ENCODE measurements around the gene SYT17. TPM values are rescaled to one million over a fixed set of nuclear protein-coding genes. Genes with fewer than 3 reads are reported as not detected.
"Not testable (repeated sequence)": the region's sequence is repeated elsewhere in the genome, so short reads cannot be mapped to it uniquely, and the experiment has no call there.

Gene SYT17
- total RNA-seq, 1 experiment from 2014 or later = 11.8 TPM

GRCh38 chr16:19184823-19185509, 16.9 kb downstream of the SYT17 start:
- Histone ChIP-seq H3K27me3 (ENCODE audit: low read length) (no peaks in the 10 kb centered on the region), H3F3A (ENCODE audit: low read length, unreplicated experiment) (no peaks in the 10 kb centered on the region), H4K20me1 (ENCODE audit: low read length) (no peaks in the 10 kb centered on the region), H3K9me2 (replicated peaks; ENCODE audit: low read length) (no peaks in the 10 kb centered on the region), H3K79me2 (ENCODE audit: low read length) (no peaks in the 10 kb centered on the region), H3K27ac (ENCODE audit: low read length) (no peak overlapping the region), H3K4me3 (ENCODE audit: low read length) (no peak overlapping the region), H3K9me3 (ENCODE audit: low read length) (no peaks in the 10 kb centered on the region), H3K36me3 (ENCODE audit: low read depth, low read length) (no peaks in the 10 kb centered on the region), H3K9ac (ENCODE audit: low read length) (no peak overlapping the region), H2AFZ (ENCODE audit: low read length) (no peak overlapping the region), H3K4me1 (ENCODE audit: insufficient read depth, low read length) (peaks cover 3% of the 10 kb centered on the region), H3K4me2 (ENCODE audit: low read length) (no peak overlapping the region)
- no peak for TF ChIP-seq EZH2phosphoT487 (IDR thresholded peaks at IDR 0.05; ENCODE audit: borderline replicate concordance, low read length)
- TF ChIP-seq, protein P1, sequence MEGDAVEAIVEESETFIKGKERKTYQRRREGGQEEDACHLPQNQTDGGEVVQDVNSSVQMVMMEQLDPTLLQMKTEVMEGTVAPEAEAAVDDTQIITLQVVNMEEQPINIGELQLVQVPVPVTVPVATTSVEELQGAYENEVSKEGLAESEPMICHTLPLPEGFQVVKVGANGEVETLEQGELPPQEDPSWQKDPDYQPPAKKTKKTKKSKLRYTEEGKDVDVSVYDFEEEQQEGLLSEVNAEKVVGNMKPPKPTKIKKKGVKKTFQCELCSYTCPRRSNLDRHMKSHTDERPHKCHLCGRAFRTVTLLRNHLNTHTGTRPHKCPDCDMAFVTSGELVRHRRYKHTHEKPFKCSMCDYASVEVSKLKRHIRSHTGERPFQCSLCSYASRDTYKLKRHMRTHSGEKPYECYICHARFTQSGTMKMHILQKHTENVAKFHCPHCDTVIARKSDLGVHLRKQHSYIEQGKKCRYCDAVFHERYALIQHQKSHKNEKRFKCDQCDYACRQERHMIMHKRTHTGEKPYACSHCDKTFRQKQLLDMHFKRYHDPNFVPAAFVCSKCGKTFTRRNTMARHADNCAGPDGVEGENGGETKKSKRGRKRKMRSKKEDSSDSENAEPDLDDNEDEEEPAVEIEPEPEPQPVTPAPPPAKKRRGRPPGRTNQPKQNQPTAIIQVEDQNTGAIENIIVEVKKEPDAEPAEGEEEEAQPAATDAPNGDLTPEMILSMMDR (conservative IDR thresholded peaks at IDR 0.05; ENCODE audit: low read depth, low read length) = no peak
- TF ChIP-seq EZH2 (IDR thresholded peaks at IDR 0.05; ENCODE audit: low read length, unreplicated experiment) = no peak
- no peak for DNase-seq
- BruUV-seq (replicated peaks) = no TSS peak
- ChIA-PET POLR2A (ENCODE audit: unreplicated experiment) (no interaction called here), CTCF (no interaction called here)
- ATAC-seq = no peak
- intact Hi-C loops (cut with micrococcal nuclease) = loop anchor here (5.0 kb wide), 1 partner anchor 192 kb away; no protein-coding TSS in a partner anchor

DNA sequence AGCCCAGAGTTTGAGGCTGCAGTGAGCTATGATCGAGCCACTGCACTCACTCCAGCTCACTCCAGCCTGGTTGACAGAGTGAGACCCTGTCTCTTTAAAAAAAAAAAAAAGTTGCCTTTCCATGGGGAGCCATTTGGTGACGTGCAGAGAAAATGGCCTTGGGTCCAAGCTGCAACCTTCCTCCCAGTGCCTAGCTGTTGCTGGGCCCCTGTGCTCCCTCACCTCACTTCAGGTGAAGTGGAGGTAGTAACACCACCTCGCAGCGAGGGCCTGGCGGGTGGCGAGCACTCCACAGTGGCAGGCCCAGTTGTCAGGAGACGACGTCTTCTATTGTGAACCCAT, 17.4 kb downstream of the SYT17 start:
- Histone ChIP-seq H3K36me3 (ENCODE audit: low read depth, low read length) (no peaks in the 10 kb centered on the region), H3K9ac (ENCODE audit: low read length) (no peak overlapping the region), H3K4me2 (ENCODE audit: low read length) (no peak overlapping the region), H3F3A (ENCODE audit: low read length, unreplicated experiment) (peaks cover 3% of the 10 kb centered on the region), H3K27me3 (ENCODE audit: low read length) (no peaks in the 10 kb centered on the region), H3K9me3 (ENCODE audit: low read length) (no peaks in the 10 kb centered on the region), H3K79me2 (ENCODE audit: low read length) (no peaks in the 10 kb centered on the region), H4K20me1 (ENCODE audit: low read length) (no peaks in the 10 kb centered on the region), H3K9me2 (replicated peaks; ENCODE audit: low read length) (no peaks in the 10 kb centered on the region), H3K4me3 (ENCODE audit: low read length) (no peak overlapping the region), H3K4me1 (ENCODE audit: insufficient read depth, low read length) (peaks cover 9% of the 10 kb centered on the region), H2AFZ (ENCODE audit: low read length) (no peak overlapping the region), H3K27ac (ENCODE audit: low read length) (no peak overlapping the region)
- intact Hi-C loops (cut with micrococcal nuclease) = no loop called here
- DNase-seq (no peak), ATAC-seq (no peak)
- POLR2A ChIA-PET (ENCODE audit: unreplicated experiment) = no interaction called here
- BruUV-seq (replicated peaks) = no TSS peak
- TF ChIP-seq, protein P1 (conservative IDR thresholded peaks at IDR 0.05; ENCODE audit: low read depth, low read length) = no peak
- no peak for TF ChIP-seq EZH2 (IDR thresholded peaks at IDR 0.05; ENCODE audit: low read length, unreplicated experiment)
- no peak for TF ChIP-seq EZH2phosphoT487 (IDR thresholded peaks at IDR 0.05; ENCODE audit: borderline replicate concordance, low read length)
- CTCF ChIA-PET = no interaction called here

GRCh38 chr16:19186408-19186807, 18.4 kb downstream of the SYT17 start:
- Histone ChIP-seq H3K4me3 (ENCODE audit: low read length) (no peak overlapping the region), H3K79me2 (ENCODE audit: low read length) (no peaks in the 10 kb centered on the region), H3K4me2 (ENCODE audit: low read length) (no peak overlapping the region), H3K27me3 (ENCODE audit: low read length) (no peaks in the 10 kb centered on the region), H3K9me2 (replicated peaks; ENCODE audit: low read length) (no peaks in the 10 kb centered on the region), H2AFZ (ENCODE audit: low read length) (no peak overlapping the region), H3K9ac (ENCODE audit: low read length) (no peak overlapping the region), H4K20me1 (ENCODE audit: low read length) (no peaks in the 10 kb centered on the region), H3K4me1 (ENCODE audit: insufficient read depth, low read length) (peaks cover 13% of the 10 kb centered on the region), H3K27ac (ENCODE audit: low read length) (no peak overlapping the region), H3K36me3 (ENCODE audit: low read depth, low read length) (no peaks in the 10 kb centered on the region), H3F3A (ENCODE audit: low read length, unreplicated experiment) (peaks cover 3% of the 10 kb centered on the region), H3K9me3 (ENCODE audit: low read length) (no peaks in the 10 kb centered on the region)
- ATAC-seq = no peak
- no TSS peak for BruUV-seq (replicated peaks)
- ChIA-PET POLR2A (ENCODE audit: unreplicated experiment) (no interaction called here), CTCF (no interaction called here)
- intact Hi-C loops (cut with micrococcal nuclease) = no loop called here
- DNase-seq = no peak
- TF ChIP-seq, protein P1 (conservative IDR thresholded peaks at IDR 0.05; ENCODE audit: low read depth, low read length) = no peak
- TF ChIP-seq EZH2 (IDR thresholded peaks at IDR 0.05; ENCODE audit: low read length, unreplicated experiment) (no peak), EZH2phosphoT487 (IDR thresholded peaks at IDR 0.05; ENCODE audit: borderline replicate concordance, low read length) (no peak)

DNA sequence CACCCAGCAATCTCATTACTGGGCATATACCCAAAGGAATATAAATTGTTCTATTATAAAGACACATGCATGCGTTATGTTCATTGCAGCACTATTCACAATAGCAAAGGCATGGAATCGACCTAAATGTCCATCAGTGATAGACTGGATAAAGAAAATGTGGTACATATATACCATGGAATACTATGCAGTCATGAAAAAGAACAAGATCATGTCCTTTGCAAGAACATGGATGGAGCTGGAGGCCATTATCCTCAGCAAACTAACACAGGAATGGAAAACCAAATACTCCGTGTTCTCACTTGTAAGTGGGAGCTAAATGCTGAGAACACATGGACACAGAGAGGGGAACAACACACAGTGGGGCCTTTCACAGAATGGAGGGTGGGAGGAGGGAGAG, 19.9 kb downstream of the SYT17 start:
- intact Hi-C loops (cut with micrococcal nuclease); H3K4me3 ChIP-seq (ENCODE audit: low read length); H3K9me3 ChIP-seq (ENCODE audit: low read length); H2AFZ ChIP-seq (ENCODE audit: low read length); H3K4me2 ChIP-seq (ENCODE audit: low read length); POLR2A ChIA-PET (ENCODE audit: unreplicated experiment); DNase-seq; BruUV-seq (replicated peaks); H3K9me2 ChIP-seq (replicated peaks; ENCODE audit: low read length); ATAC-seq; CTCF ChIA-PET; H4K20me1 ChIP-seq (ENCODE audit: low read length); H3F3A ChIP-seq (ENCODE audit: low read length, unreplicated experiment); H3K79me2 ChIP-seq (ENCODE audit: low read length); H3K27ac ChIP-seq (ENCODE audit: low read length); H3K36me3 ChIP-seq (ENCODE audit: low read depth, low read length); H3K27me3 ChIP-seq (ENCODE audit: low read length); H3K9ac ChIP-seq (ENCODE audit: low read length): not testable (repeated sequence)
- peaks cover 13% of the 10 kb centered on the region for H3K4me1 ChIP-seq (ENCODE audit: insufficient read depth, low read length)
